Measurements from ENCODE around the gene TK1. TPM values are rescaled to one million over a fixed set of nuclear protein-coding genes. Genes with fewer than 3 reads are reported as not detected.
A peak's percentile ranks its signal among the peaks of the same experiment; 100 is the strongest.

Gene TK1
- polyA plus RNA-seq, 2 of the 4 experiments (the other 2 are of a cell fraction) = 90.9 to 355 TPM

DNA sequence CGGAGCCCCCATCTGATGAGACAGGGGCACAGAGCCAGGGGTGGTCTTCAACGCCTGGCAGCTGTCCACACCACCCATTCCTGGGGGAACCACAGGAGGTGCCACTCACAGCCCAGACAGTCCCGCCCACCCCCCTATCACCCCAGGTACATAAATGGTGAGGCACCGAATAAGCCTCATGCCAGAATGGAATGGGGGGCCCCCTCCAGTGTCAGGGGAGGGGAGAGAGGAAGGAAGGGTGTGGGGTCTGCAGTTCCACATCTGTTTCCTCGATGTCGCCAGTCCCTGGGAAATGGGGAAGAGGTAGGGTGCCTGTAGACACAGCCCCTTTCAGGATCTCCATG is 60.0 kb downstream of the TK1 start:
- WGBS (ENCODE audit: missing lambda C conversion rate) = 92% methylated on average over 4 of the region's 6 CpGs
- ChIA-PET CTCF (interaction anchor here (1.0 to 13.7 kb wide), 6 partner anchors 9 to 49 kb away, joined by 3 to 164 read pairs (median 16); no protein-coding TSS in a partner anchor), POLR2A (interaction anchor here (1.0 kb wide), 1 partner anchor 50 kb away, joined by 3 read pairs; no protein-coding TSS in a partner anchor)
- Histone ChIP-seq H3K27ac (no peak overlapping the region; a peak in 1 of 6 replicates), H3K4me3 (no peak overlapping the region), H3K4me2 (peak overlapping the region; percentile 98; the same call in 2 of the 3 replicates), H3K9me3 (no peaks in the 10 kb centered on the region), H3K4me1 (peaks cover 14% of the 10 kb centered on the region)
- TF ChIP-seq EP300 (IDR thresholded peaks at IDR 0.05) (no peak), MAZ (IDR thresholded peaks at IDR 0.05; ENCODE audit: borderline replicate concordance, low read depth, low read length) (no peak), BHLHE40 (IDR thresholded peaks at IDR 0.05; ENCODE audit: low read depth, low read length) (no peak), CHD4 (IDR thresholded peaks at IDR 0.05; ENCODE audit: borderline replicate concordance) (no peak), JUN (IDR thresholded peaks at IDR 0.05) (no peak), TP53 (CRISPR knock-in tag; IDR thresholded peaks at IDR 0.05) (no peak)
- TF ChIP-seq, protein P1, sequence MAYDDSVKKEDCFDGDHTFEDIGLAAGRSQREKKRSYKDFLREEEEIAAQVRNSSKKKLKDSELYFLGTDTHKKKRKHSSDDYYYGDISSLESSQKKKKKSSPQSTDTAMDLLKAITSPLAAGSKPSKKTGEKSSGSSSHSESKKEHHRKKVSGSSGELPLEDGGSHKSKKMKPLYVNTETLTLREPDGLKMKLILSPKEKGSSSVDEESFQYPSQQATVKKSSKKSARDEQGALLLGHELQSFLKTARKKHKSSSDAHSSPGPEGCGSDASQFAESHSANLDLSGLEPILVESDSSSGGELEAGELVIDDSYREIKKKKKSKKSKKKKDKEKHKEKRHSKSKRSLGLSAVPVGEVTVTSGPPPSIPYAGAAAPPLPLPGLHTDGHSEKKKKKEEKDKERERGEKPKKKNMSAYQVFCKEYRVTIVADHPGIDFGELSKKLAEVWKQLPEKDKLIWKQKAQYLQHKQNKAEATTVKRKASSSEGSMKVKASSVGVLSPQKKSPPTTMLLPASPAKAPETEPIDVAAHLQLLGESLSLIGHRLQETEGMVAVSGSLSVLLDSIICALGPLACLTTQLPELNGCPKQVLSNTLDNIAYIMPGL (CRISPR knock-in tag; IDR thresholded peaks at IDR 0.05; ENCODE audit: borderline replicate concordance) = no peak
- TF ChIP-seq, protein P2, sequence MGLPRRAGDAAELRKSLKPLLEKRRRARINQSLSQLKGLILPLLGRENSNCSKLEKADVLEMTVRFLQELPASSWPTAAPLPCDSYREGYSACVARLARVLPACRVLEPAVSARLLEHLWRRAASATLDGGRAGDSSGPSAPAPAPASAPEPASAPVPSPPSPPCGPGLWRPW (IDR thresholded peaks at IDR 0.05) = no peak
- TF ChIP-seq, protein P3, sequence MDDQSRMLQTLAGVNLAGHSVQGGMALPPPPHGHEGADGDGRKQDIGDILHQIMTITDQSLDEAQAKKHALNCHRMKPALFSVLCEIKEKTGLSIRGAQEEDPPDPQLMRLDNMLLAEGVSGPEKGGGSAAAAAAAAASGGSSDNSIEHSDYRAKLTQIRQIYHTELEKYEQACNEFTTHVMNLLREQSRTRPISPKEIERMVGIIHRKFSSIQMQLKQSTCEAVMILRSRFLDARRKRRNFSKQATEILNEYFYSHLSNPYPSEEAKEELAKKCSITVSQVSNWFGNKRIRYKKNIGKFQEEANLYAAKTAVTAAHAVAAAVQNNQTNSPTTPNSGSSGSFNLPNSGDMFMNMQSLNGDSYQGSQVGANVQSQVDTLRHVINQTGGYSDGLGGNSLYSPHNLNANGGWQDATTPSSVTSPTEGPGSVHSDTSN (IDR thresholded peaks at IDR 0.05) = no peak
- DNase-seq (ENCODE audit: low read depth in 1 of 2, low spot score in 1 of 2) = no peak
- no peak for FAIRE-seq
- ATAC-seq = no peak

DNA sequence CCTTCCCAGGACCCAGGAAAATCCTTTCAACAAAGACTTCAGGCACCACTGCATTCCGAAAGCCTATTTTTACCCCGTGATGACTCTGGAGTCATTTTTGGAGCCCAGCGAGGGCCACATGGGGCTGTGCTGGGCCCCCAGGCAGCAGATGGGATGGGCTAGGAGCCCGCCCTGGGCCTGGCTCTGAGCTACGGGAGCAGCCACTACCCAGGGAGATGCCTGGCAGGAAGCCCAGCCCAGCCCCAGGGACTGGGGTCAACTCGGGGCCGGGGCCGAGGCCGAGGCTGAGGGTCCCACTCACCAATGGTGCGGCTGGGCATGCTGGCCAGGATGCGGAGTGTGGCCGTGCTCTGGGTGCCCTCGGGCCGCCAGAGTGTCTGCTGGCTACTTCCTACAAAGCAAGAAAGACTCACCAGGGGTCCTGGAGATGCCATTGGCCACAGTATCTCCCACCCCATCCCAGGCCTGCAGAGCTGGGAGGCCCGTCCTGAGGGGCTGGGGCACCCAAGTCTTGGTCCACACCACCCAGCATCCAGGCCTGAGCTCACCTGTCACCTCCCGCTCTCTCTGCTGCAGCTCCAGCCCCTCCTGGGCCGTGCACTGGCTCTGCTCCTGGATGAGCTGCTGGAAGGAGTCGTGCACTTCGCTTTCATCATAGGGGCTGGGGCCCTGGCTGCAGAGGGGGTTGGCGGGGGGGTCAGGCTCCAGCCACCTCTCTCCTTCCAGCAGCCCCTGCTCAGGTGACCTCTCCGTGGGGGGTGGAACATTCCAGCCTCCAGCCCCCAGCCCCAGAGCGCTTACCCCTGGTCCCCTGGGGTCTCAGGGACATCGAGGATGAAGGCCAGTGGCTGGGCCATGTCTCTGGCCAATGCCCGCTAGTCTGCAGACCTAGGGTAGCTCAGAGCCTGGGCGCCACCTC is 60.6 kb downstream of the TK1 start:
- no peaks in the 10 kb centered on the region for H3K9me3 ChIP-seq
- no peak overlapping the region for H3K27ac ChIP-seq
- CTCF ChIA-PET = interaction anchor here (0.9 to 13.7 kb wide), 8 partner anchors 13 to 306 kb away, joined by 3 to 164 read pairs (median 15); no protein-coding TSS in a partner anchor
- ATAC-seq (no peak), DNase-seq (ENCODE audit: low read depth in 1 of 2, low spot score in 1 of 2) (no peak), FAIRE-seq (no peak)
- POLR2A ChIA-PET = interaction anchor here (1.0 kb wide), 1 partner anchor 51 kb away, joined by 3 read pairs; no protein-coding TSS in a partner anchor
- H3K4me1 ChIP-seq = peaks cover 14% of the 10 kb centered on the region
- H3K4me2 ChIP-seq = no peak overlapping the region
- no peak for TF ChIP-seq NR3C1 (IDR thresholded peaks at IDR 0.05)
- TF ChIP-seq HOXB13 (CRISPR knock-in tag; IDR thresholded peaks at IDR 0.05; ENCODE audit: low read depth) = no peak
- TF ChIP-seq FOSL2 (IDR thresholded peaks at IDR 0.05) = no peak
- no peak for TF ChIP-seq FOSL2 (CRISPR knock-in tag; IDR thresholded peaks at IDR 0.05)
- TF ChIP-seq, protein P4, sequence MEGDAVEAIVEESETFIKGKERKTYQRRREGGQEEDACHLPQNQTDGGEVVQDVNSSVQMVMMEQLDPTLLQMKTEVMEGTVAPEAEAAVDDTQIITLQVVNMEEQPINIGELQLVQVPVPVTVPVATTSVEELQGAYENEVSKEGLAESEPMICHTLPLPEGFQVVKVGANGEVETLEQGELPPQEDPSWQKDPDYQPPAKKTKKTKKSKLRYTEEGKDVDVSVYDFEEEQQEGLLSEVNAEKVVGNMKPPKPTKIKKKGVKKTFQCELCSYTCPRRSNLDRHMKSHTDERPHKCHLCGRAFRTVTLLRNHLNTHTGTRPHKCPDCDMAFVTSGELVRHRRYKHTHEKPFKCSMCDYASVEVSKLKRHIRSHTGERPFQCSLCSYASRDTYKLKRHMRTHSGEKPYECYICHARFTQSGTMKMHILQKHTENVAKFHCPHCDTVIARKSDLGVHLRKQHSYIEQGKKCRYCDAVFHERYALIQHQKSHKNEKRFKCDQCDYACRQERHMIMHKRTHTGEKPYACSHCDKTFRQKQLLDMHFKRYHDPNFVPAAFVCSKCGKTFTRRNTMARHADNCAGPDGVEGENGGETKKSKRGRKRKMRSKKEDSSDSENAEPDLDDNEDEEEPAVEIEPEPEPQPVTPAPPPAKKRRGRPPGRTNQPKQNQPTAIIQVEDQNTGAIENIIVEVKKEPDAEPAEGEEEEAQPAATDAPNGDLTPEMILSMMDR (IDR thresholded peaks at IDR 0.05) = no peak
- TF ChIP-seq, protein P2 (IDR thresholded peaks at IDR 0.05) = no peak
- TF ChIP-seq RAD21 (conservative IDR thresholded peaks at IDR 0.05 in 1 of 2, IDR thresholded peaks at IDR 0.05 in 1 of 2) = no peak
- TF ChIP-seq ZC3H11A (IDR thresholded peaks at IDR 0.05) = no peak
- no peak for TF ChIP-seq CBX2 (IDR thresholded peaks at IDR 0.05; ENCODE audit: borderline replicate concordance, low read depth)
- no peak for TF ChIP-seq FOXS1 (CRISPR knock-in tag; IDR thresholded peaks at IDR 0.05)
- TF ChIP-seq KDM1A (IDR thresholded peaks at IDR 0.05; ENCODE audit: low read depth) = no peak
- TF ChIP-seq RARB (CRISPR knock-in tag; IDR thresholded peaks at IDR 0.05) = no peak
- TF ChIP-seq, protein P5, sequence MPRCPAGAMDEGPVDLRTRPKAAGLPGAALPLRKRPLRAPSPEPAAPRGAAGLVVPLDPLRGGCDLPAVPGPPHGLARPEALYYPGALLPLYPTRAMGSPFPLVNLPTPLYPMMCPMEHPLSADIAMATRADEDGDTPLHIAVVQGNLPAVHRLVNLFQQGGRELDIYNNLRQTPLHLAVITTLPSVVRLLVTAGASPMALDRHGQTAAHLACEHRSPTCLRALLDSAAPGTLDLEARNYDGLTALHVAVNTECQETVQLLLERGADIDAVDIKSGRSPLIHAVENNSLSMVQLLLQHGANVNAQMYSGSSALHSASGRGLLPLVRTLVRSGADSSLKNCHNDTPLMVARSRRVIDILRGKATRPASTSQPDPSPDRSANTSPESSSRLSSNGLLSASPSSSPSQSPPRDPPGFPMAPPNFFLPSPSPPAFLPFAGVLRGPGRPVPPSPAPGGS (IDR thresholded peaks at IDR 0.05) = no peak
- TF ChIP-seq, protein P6, sequence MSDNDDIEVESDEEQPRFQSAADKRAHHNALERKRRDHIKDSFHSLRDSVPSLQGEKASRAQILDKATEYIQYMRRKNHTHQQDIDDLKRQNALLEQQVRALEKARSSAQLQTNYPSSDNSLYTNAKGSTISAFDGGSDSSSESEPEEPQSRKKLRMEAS (IDR thresholded peaks at IDR 0.05) = no peak
- TF ChIP-seq KDM5A (IDR thresholded peaks at IDR 0.05) = no peak
- TF ChIP-seq, protein P7, sequence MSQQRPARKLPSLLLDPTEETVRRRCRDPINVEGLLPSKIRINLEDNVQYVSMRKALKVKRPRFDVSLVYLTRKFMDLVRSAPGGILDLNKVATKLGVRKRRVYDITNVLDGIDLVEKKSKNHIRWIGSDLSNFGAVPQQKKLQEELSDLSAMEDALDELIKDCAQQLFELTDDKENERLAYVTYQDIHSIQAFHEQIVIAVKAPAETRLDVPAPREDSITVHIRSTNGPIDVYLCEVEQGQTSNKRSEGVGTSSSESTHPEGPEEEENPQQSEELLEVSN (IDR thresholded peaks at IDR 0.05; ENCODE audit: borderline replicate concordance, low read depth) = no peak
- no peak for TF ChIP-seq RCOR1 (IDR thresholded peaks at IDR 0.05; ENCODE audit: low read depth, low read length)
- TF ChIP-seq TFCP2L1 (CRISPR knock-in tag; IDR thresholded peaks at IDR 0.05) = no peak
- TF ChIP-seq EHF (CRISPR knock-in tag; IDR thresholded peaks at IDR 0.05) = no peak
- TF ChIP-seq, protein P3 (IDR thresholded peaks at IDR 0.05) = no peak
- WGBS (ENCODE audit: missing lambda C conversion rate) = 91% methylated on average over 23 of the region's 25 CpGs
- no peak overlapping the region for H3K4me3 ChIP-seq
